Thoracic aorta (tissue), 2 donors: ENCODE data around the gene ERMP1. TPM values are rescaled to one million over a fixed set of nuclear protein-coding genes. Genes with fewer than 3 reads are reported as not detected.

Experiments
- ATAC-seq: fragments of 150-250 bp; one replicate; pipeline ENCODE4 v1.8.0; 2017; ENCODE audit warnings: low read depth; ENCODE audit not compliant: insufficient number of reproducible peaks, low FRiP score
- DNase-seq: peaks from one replicate; pipeline ENCODE4 v3.0.0-alpha.2; 2020; ENCODE audit warnings: low spot score
- H3K27ac ChIP-seq, 2 donors: fragments of 200-600 bp; sonication (generic); 1 replicate in 1 of 2; 2 replicates in 1 of 2; pipeline ENCODE4 v1.5.1; 2016; ENCODE audit warnings: mild to moderate bottlenecking in 2 of 2, moderate library complexity in 2 of 2
- H3K27me3 ChIP-seq: fragments of 200-600 bp; sonication (generic); replicated peaks from 2 replicates; pipeline ENCODE4 v1.6.0; 2016; ENCODE audit warnings: mild to moderate bottlenecking; ENCODE audit not compliant: insufficient read depth
- H3K36me3 ChIP-seq: fragments of 200-600 bp; sonication (generic); one replicate; pipeline ENCODE4 v1.5.1; 2016
- H3K4me1 ChIP-seq, 2 donors: fragments of 200-600 bp; sonication (generic); 1 replicate in 1 of 2; 2 replicates in 1 of 2; pipeline versions ENCODE4 v1.5.1 to v1.6.0; 2016; ENCODE audit warnings: low read depth in 2 of 2, mild to moderate bottlenecking in 1 of 2; ENCODE audit not compliant: control insufficient read depth in 1 of 2
- H3K4me3 ChIP-seq: fragments of 200-600 bp; sonication (generic); 2 replicates; pipeline ENCODE4 v1.5.1; 2016; ENCODE audit warnings: mild to moderate bottlenecking
- H3K9me3 ChIP-seq: fragments of 200-600 bp; sonication (generic); 2 replicates; pipeline ENCODE4 v1.5.1; 2016
- total RNA-seq, 2 donors: library from RNA; depleted of rRNA; stranded (reverse); fragments of >200 nt; gene quantifications; one replicate each; pipeline versions ENCODE4 v1.1.0 to v1.2.3, GENCODE V29; 2016
- TF ChIP-seq, protein P1 (sequence below): fragments of 200-600 bp; sonication (generic); IDR thresholded peaks from one replicate; pipeline ENCODE4 v1.5.1; 2019; ENCODE audit warnings: antibody characterized with exemption

The ERMP1 gene
- total RNA-seq, 2 donors from 2014 or later: 9.0 to 14.5 TPM

DNA sequence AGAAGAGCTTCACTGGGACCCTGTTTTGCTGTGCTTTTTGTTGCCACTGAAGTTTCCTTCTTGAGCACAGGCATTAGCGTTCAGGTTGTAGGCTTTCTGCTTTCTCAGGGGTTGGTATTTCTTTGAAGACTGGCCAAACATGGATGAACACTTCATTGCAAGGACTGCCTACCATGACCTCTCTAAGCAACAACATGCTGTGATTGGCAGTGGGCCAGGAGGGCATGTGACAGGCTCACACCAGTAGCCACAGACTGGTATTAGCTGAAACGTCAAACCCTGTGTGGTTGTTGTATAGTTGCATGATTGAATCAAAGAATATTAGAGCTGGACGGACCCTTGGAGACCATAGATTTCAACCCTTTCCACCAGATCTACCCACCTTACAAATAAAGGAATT lies 37.8 kb upstream of the ERMP1 start:
- no peaks in the 10 kb centered on the region for H3K27me3 ChIP-seq
- H3K27ac ChIP-seq: no peak overlapping the region
- no peak overlapping the region for H3K4me3 ChIP-seq
- H3K36me3 ChIP-seq: no peaks in the 10 kb centered on the region
- H3K9me3 ChIP-seq: no peaks in the 10 kb centered on the region
- TF ChIP-seq, protein P1, sequence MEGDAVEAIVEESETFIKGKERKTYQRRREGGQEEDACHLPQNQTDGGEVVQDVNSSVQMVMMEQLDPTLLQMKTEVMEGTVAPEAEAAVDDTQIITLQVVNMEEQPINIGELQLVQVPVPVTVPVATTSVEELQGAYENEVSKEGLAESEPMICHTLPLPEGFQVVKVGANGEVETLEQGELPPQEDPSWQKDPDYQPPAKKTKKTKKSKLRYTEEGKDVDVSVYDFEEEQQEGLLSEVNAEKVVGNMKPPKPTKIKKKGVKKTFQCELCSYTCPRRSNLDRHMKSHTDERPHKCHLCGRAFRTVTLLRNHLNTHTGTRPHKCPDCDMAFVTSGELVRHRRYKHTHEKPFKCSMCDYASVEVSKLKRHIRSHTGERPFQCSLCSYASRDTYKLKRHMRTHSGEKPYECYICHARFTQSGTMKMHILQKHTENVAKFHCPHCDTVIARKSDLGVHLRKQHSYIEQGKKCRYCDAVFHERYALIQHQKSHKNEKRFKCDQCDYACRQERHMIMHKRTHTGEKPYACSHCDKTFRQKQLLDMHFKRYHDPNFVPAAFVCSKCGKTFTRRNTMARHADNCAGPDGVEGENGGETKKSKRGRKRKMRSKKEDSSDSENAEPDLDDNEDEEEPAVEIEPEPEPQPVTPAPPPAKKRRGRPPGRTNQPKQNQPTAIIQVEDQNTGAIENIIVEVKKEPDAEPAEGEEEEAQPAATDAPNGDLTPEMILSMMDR: no peak
- DNase-seq (no peak), ATAC-seq (no peak)
- H3K4me1 ChIP-seq: no peaks in the 10 kb centered on the region

DNA sequence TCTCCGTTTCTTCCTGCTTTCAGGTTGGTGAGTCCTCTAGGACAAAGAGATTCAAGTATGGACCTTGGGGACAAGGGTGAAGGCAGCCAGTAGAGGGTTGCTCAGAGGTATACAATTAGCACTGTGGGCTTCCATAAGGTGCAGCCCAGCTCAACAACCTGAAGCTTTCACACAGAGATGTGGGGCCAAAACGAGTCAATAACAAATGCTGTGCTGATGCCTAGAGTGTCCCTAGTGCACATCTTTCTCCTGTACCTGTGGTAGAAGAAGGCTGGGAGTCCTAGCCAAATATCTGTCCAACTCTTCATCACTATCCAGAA lies 37.1 kb upstream of the ERMP1 start:
- Histone ChIP-seq H3K4me1 (no peaks in the 10 kb centered on the region), H3K27ac (no peak overlapping the region), H3K36me3 (no peaks in the 10 kb centered on the region), H3K4me3 (no peak overlapping the region), H3K27me3 (no peaks in the 10 kb centered on the region), H3K9me3 (no peaks in the 10 kb centered on the region)
- TF ChIP-seq, protein P1: no peak
- DNase-seq (no peak), ATAC-seq (no peak)

DNA sequence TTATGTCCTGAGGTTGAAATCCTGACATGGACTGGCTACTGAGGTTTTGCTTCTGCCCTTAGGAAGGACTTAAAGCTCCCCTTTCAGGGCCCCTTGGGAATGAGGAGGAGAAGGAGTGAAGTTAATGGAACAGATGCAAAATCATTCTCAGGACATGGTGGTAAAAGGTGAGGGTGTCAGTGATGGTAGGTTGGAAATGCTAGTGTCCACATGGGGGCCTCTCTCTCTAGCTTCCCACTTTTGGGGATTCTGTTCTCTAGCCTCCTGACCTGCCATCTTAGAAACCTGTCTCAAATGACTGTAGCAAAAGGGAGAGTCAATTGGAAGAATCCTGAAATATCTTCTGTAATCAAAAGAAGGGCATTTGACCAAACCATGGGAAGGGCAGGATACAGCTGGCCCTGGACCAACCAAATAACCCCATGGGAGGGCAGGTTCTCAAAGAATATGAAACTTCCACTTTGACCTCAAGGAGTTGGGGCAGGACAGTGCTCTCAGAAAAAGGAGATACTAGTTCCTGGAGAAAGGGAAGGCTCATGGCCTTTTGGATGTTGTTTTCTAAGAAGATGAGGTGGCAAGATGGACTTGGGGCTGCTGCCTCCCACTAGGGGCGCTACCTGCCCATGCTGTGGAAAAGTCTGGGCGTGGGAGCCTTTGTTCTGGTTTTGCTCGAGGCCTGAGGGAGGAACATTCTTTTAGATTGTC lies 36.5 kb upstream of the ERMP1 start:
- TF ChIP-seq, protein P1: no peak
- ATAC-seq (no peak), DNase-seq (no peak)
- Histone ChIP-seq H3K27me3 (no peaks in the 10 kb centered on the region), H3K4me1 (no peaks in the 10 kb centered on the region), H3K4me3 (no peak overlapping the region), H3K9me3 (no peaks in the 10 kb centered on the region), H3K27ac (no peak overlapping the region), H3K36me3 (no peaks in the 10 kb centered on the region)

DNA sequence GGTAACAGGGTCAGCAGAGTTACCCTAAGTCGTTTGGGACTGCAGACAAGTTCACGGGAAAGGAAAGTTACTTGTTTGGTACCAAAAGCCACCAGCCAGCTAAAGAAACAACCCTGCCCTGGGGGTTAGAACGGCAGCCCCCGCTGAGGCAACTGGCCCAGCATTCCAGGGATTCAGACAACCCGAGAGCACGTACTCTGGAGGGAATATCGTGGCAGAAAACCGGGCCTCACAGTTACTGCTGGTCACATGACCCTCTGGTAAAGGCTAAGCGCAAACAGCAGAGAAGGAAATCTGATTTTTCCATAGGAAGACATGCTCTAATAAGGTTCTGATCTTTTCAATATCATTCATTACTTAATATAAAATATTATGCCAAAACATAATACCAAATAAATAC lies 35.3 kb upstream of the ERMP1 start:
- ATAC-seq (no peak), DNase-seq (no peak)
- H3K4me1 ChIP-seq: no peaks in the 10 kb centered on the region
- no peaks in the 10 kb centered on the region for H3K9me3 ChIP-seq
- H3K4me3 ChIP-seq: no peak overlapping the region
- H3K27ac ChIP-seq: no peak overlapping the region
- TF ChIP-seq, protein P1: no peak
- no peaks in the 10 kb centered on the region for H3K27me3 ChIP-seq
- H3K36me3 ChIP-seq: no peaks in the 10 kb centered on the region

DNA sequence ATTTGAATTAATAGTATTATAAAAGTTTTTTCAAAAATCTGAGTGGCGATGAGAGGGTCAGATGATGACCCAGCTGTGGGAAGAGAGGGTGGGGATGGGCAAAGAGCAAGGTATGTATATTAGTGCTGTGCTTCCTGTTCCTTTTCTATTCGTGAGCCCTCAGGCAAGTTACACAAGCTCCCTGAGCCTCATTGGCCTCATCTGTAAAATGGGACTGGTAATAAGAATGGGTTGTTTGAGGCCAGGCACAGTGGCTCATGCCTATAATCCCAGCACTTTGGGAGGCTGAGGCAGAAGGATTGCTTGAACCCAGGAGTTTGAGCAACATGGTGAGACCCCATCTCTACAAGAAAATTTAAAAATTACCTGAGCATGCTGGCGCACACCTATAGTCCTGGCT lies 33.8 kb upstream of the ERMP1 start:
- ATAC-seq (no peak), DNase-seq (no peak)
- Histone ChIP-seq H3K9me3 (no peaks in the 10 kb centered on the region), H3K27me3 (no peaks in the 10 kb centered on the region), H3K4me3 (no peak overlapping the region), H3K27ac (no peak overlapping the region), H3K4me1 (no peaks in the 10 kb centered on the region), H3K36me3 (no peaks in the 10 kb centered on the region)
- TF ChIP-seq, protein P1: no peak
